ENCODE measurements around the gene OGT.
"Not testable (repeated sequence)": the region's sequence is repeated elsewhere in the genome, so short reads cannot be mapped to it uniquely, and the experiment has no call there.

OGT gene

DNA sequence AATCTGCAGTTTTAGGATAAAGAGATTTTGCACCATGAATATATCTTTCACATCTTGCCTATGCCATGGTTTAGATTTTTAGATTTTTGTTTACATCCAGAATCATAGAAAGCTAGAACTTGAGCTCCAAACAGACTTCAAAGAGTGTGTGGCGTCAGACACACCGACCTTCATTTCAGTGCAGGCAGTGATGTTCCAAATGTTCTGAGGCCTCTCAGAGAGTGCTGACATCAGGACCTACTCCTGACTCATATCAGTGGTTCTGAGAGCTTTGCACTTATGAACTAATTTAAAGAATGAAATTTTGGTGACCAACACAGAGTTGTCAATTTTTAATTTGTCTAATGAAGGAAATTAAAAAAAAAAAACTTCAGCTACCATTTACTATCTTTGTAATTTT is 67.1 kb downstream of the OGT start:
- no peak for DNase-seq

- DNase-seq: no peak
These were observed 70.7 kb downstream of the OGT start for GRCh38 chrX:71603618-71604017.

GRCh38 chrX:71604141-71604540 is 71.2 kb downstream of the OGT start:
- no peak for DNase-seq

DNA sequence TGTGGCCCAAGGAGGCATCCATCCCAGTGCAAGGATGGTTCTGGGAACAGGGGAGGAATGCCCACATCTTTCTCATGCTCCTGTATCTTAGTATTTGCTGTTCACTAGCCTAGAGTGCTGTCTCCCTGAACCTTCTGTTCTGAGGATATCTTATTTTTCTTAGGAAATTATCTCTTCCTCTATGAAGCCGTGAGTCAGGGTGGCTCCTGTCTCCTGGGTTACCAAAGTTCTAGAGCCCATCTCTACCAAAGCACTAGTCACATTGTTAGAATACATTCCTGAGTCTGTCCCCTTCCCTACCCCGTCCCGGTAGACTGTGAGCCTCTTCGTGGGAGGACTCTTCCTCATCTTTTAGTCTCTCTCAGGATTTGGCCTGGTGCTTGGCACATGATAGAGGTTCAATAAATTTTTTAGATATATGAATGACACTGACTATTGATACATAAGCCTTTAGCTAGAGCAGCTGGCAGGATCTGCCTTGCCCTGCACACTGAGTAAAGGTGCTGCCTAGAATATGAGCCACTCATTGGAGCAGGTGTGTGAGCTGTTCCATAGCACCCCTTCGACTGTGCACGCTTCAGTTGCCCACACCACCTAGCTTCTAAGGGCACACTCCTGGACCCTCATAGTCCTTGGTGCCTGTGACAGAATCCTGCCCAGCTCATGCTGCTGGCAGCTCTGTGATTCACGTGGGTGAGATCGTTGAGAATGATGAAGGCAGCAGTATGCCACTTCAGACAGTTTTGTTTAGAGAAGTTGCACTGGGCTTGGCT is 72.1 kb downstream of the OGT start:
- no peak for DNase-seq

DNA sequence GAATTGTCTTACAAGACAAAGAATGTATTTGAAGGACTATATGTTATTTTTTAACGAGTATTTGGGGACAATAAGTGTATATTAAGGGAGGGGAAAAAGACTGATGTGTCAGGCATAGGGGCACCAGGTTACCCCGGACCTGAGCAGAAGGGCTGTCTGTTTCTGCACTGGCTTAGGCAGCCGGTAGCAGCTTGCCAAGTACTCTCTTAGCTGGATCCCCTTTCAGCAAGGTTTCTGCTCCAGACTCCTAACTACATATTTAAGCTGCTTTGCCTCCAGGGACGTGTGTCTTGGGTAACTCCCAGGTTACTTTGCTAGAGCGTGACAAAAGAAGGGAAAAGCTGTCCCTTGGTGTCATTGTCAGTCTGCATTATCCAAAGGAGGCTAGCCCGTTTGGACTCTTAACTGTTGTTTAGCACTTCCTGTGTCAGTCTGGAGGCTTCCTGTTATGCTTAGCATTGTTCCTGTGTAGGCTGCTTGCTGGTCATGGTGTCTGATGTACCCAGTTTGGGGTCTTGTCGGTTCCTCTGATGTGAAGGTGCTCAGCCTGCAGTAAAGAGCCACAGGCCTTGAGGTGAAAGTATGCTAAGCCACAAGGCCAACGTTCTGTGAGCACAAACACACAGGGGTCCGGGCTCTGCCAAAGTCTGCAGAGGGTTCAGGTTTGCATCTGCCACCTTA is 73.8 kb downstream of the OGT start:
- no peak for DNase-seq

GRCh38 chrX:71607488-71607887 is 74.6 kb downstream of the OGT start:
- DNase-seq: no peak

GRCh38 chrX:71609095-71609750 is 76.3 kb downstream of the OGT start:
- DNase-seq: no peak

DNA sequence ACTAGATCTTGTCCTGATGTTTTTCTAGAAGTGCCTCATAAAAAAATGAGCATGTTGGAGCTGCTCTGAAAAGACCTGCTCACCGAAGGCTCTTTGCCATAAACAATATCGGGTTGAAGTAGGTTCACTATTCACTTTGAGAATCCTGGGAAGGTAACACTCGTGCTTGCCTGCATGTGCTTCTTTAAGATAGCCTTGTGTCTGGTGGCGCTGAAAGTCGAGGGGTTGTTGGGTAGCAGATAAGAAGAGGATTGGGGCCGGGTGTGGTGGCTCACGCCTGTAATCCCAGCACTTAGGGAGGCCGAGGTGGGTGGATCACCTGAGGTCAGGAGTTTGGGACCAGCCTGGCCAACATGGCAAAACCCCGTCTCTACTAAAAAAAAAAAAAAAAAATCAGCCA is 78.8 kb downstream of the OGT start:
- DNase-seq: not testable (repeated sequence)

- no peak for DNase-seq
These were observed 79.4 kb downstream of the OGT start for GRCh38 chrX:71612256-71612655.

- DNase-seq: no peak
These were observed 82.2 kb downstream of the OGT start for GRCh38 chrX:71615056-71615455.

DNA sequence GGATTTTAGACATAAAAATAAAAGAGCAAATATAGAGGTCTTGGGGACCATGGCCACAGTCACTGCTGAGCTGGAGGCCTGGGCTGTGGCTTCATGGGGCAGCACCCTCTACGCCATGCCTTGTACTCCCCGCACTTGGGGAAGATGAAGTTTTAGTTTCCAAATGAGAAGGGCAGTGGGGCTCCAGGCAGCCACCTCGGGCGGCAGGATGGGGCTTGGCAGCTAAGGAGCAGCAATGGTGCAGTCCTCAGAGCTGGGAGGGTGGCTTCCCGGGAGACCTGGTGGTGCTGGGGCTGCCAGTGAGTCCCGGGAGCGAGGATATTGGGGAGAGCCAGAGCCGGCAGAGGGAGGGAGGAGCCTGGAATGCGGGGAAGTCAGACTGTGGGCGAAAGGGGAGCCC is 83.0 kb downstream of the OGT start:
- no peak for DNase-seq

- DNase-seq: no peak
These were observed 84.0 kb downstream of the OGT start for GRCh38 chrX:71616672-71617529.

- DNase-seq: no peak
These were observed 84.8 kb downstream of the OGT start for GRCh38 chrX:71617742-71618141.

GRCh38 chrX:71618303-71618721 is 85.4 kb downstream of the OGT start, which contains the start of gene CXCR3:
Gene CXCR3, minus strand, starts transcription at chrX:71618511. Its CDS starts 62 bp downstream, at chrX:71618449.
- no peak for DNase-seq

GRCh38 chrX:71618787-71619186 is 85.9 kb downstream of the OGT start:
- no peak for DNase-seq

DNA sequence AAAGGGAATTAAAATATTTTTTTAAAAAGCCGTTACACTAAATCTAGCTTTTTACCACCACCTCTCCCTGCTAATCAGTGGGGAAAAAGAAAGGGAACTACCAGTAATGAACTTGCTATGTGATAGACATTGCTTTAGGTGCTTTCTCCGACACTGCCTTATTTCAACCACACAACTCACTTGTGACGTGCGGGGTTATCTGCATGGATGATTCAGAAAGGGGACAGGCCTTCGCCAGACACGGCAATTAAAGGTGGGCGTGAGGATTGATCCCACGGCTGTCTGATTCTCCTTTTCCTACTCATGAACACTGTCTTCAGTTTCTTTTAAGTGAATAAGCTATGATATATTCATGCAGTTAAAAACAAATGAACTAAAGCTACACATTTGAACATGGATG is 86.3 kb downstream of the OGT start:
- no peak for DNase-seq

GRCh38 chrX:71619986-71620385 is 87.1 kb downstream of the OGT start:
- DNase-seq: no peak

DNA sequence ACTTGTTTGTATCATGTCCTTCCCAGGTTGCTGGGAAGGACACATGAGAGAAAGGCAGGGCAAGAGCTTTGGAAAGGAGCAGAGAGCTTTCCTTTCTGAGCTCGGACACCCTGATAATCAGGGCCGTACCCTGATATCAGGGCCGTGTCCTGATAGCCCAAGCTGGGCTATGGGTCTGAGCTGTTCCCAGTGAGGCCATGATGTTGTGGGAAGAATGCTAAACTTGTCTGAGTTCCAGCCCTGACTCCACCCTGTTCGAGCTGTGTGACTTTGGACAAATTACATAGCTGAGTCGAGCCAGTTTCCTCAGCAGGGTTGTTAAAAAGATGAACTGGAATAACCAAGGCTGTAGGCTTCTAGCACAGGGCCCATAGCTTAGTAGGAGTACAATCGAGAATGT is 88.7 kb downstream of the OGT start:
- DNase-seq: no peak

DNA sequence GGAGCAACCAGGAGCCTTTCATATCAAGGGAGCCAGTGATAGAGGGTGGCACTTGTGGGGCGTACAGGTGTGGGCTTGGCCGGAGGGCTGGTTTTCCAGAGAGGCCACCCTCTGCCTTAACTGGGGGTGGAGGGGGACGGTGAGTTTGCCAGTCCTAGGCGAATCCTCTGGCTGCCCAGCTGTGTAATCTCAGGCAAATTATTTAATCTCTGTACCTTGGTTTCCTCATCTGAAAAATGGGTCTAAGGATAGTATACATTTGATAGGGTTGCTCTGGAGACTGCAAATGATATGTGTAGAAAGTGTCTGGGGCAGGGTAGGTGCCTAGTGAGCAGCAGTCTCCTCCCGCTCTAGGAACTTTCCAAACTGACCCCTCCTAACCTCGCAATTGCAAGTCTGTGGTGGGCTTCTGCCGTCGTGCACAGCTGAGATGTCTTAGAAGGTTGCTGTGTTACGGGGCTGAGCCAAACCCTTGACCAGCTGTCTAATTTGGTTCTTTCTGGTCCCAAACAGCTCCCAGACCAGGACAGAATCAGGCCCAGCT is 89.2 kb downstream of the OGT start:
- DNase-seq: no peak

DNA sequence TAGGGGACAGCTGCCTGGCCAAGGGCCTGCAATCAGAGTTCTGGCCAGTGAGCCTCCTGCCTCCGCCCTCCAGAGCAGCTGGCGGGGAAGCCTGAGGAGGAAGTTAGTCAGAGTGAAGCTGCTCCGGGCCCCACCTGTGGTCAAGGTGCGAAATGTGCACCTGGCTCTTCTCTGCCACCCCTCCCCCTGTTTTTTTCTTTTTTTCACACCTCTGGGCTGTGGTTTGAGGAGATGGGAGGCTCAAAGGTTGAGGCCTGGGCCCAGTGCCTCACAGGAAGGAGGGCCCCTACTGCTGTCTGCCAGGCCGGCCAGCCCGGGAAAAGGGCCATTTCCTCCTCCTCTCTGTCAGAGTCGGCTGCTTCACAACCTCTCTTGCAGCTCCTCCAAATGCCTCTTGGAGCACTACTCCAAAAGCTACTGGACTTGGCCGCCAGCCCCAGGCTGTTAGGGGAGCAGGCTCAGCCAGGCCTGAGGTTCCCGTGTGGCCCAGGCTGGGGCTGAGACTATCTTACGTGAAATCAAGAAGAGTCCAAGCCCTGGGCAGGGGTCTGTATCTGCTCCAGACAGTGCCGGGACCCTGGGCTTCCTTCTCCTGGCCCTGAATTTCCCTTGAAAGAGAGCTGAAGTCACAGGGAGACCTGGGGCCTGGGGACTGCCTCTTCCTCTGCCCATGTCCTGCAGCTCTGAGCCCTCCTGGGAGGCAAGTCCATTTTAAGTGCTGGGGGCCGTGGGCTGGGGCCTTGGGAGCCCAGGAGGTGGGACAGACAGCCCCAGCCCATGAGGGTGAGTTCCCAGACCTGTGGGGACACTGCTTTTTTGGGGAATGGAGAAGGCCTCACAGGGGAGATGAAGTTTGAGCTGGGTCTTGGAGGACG is 89.9 kb downstream of the OGT start:
- DNase-seq: peak; percentile 28

- no peak for DNase-seq
These were observed 90.8 kb downstream of the OGT start for GRCh38 chrX:71623714-71624113.

DNA sequence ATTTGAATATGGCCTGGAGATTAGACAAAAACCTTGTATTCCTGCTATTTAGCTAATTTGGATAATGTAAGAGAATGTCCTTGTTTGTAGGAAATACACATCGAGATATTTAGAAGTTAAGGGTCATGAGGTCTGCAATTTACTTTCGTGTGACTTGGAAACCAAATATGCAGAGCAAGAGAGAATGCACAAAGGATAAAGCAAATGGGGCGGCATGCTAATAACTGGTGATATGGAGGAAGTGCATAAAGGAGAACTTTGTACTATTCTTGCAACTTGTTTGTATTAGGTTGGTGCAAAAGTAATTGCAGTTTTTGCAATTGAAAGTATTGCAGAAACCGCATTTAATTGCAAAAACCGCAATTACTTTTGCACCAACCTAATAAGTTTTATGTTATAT is 92.6 kb downstream of the OGT start:
- DNase-seq: no peak

All from NCI-H1436 (cell line).